ENCODE data around the gene IQGAP1. TPM values are rescaled to one million over a fixed set of nuclear protein-coding genes. Genes with fewer than 3 reads are reported as not detected.

The IQGAP1 gene
- 178 TPM in 2 replicates for total RNA-seq
- long read RNA-seq, partial matches to known transcripts, result 1,529 of 1,573 reads
- long read RNA-seq, other reads (novel, unspliced or antisense), result 39 of 1,573 reads

- peaks cover 40% of the 10 kb centered on the region for H3K4me1 Mint-ChIP-seq (ENCODE audit: unreplicated experiment)
- DNase-seq (ENCODE audit: extremely low spot score, unreplicated experiment), result peak; percentile 98
- TF ChIP-seq CTCF (IDR thresholded peaks at IDR 0.05), result no peak
- peaks cover 27% of the 10 kb centered on the region for H3K36me3 Mint-ChIP-seq (ENCODE audit: unreplicated experiment)
- no peaks in the 10 kb centered on the region for H3K9me3 Mint-ChIP-seq (ENCODE audit: unreplicated experiment)
- peak within 1 kb of the TSS; percentile 93 for H3K27ac Mint-ChIP-seq (ENCODE audit: unreplicated experiment)
- peak within 1 kb of the TSS; percentile 89 for H3K4me3 Mint-ChIP-seq (ENCODE audit: unreplicated experiment)
- no peaks in the 10 kb centered on the region for H3K27me3 Mint-ChIP-seq (ENCODE audit: unreplicated experiment)
Observed at GRCh38 chr15:90387534-90388461, at the start of gene IQGAP1. Gene IQGAP1, plus strand, starts transcription at chr15:90388242. Its CDS starts 100 bp downstream, at chr15:90388342.

GRCh38 chr15:90338532-90338931 is 49.5 kb upstream of the IQGAP1 start:
- no peak overlapping the region for H3K27ac Mint-ChIP-seq (ENCODE audit: unreplicated experiment)
- peaks cover 25% of the 10 kb centered on the region for H3K4me1 Mint-ChIP-seq (ENCODE audit: unreplicated experiment)
- no peak for DNase-seq (ENCODE audit: extremely low spot score, unreplicated experiment)
- no peaks in the 10 kb centered on the region for H3K9me3 Mint-ChIP-seq (ENCODE audit: unreplicated experiment)
- H3K27me3 Mint-ChIP-seq (ENCODE audit: unreplicated experiment), result no peaks in the 10 kb centered on the region
- no peak overlapping the region for H3K4me3 Mint-ChIP-seq (ENCODE audit: unreplicated experiment)
- H3K36me3 Mint-ChIP-seq (ENCODE audit: unreplicated experiment), result no peaks in the 10 kb centered on the region
- no peak for TF ChIP-seq CTCF (IDR thresholded peaks at IDR 0.05)

- no peak for DNase-seq (ENCODE audit: extremely low spot score, unreplicated experiment)
- Mint-ChIP-seq H3K36me3 (ENCODE audit: unreplicated experiment) (no peaks in the 10 kb centered on the region), H3K4me3 (ENCODE audit: unreplicated experiment) (no peak overlapping the region), H3K9me3 (ENCODE audit: unreplicated experiment) (no peaks in the 10 kb centered on the region), H3K4me1 (ENCODE audit: unreplicated experiment) (peaks cover 29% of the 10 kb centered on the region), H3K27ac (ENCODE audit: unreplicated experiment) (no peak overlapping the region), H3K27me3 (ENCODE audit: unreplicated experiment) (no peaks in the 10 kb centered on the region)
- no peak for TF ChIP-seq CTCF (IDR thresholded peaks at IDR 0.05)
Observed at GRCh38 chr15:90340345-90340744, 47.7 kb upstream of the IQGAP1 start.

GRCh38 chr15:90343302-90343790 is 44.7 kb upstream of the IQGAP1 start:
- no peak overlapping the region for H3K4me3 Mint-ChIP-seq (ENCODE audit: unreplicated experiment)
- no peaks in the 10 kb centered on the region for H3K9me3 Mint-ChIP-seq (ENCODE audit: unreplicated experiment)
- H3K36me3 Mint-ChIP-seq (ENCODE audit: unreplicated experiment), result no peaks in the 10 kb centered on the region
- no peak for TF ChIP-seq CTCF (IDR thresholded peaks at IDR 0.05)
- peaks cover 17% of the 10 kb centered on the region for H3K4me1 Mint-ChIP-seq (ENCODE audit: unreplicated experiment)
- no peaks in the 10 kb centered on the region for H3K27me3 Mint-ChIP-seq (ENCODE audit: unreplicated experiment)
- DNase-seq (ENCODE audit: extremely low spot score, unreplicated experiment), result no peak
- H3K27ac Mint-ChIP-seq (ENCODE audit: unreplicated experiment), result peak overlapping the region; percentile 86

- no peak overlapping the region for H3K4me3 Mint-ChIP-seq (ENCODE audit: unreplicated experiment)
- no peaks in the 10 kb centered on the region for H3K36me3 Mint-ChIP-seq (ENCODE audit: unreplicated experiment)
- DNase-seq (ENCODE audit: extremely low spot score, unreplicated experiment), result no peak
- no peaks in the 10 kb centered on the region for H3K27me3 Mint-ChIP-seq (ENCODE audit: unreplicated experiment)
- H3K9me3 Mint-ChIP-seq (ENCODE audit: unreplicated experiment), result no peaks in the 10 kb centered on the region
- H3K4me1 Mint-ChIP-seq (ENCODE audit: unreplicated experiment), result peaks cover 17% of the 10 kb centered on the region
- H3K27ac Mint-ChIP-seq (ENCODE audit: unreplicated experiment), result no peak overlapping the region
- TF ChIP-seq CTCF (IDR thresholded peaks at IDR 0.05), result no peak
Observed at GRCh38 chr15:90344662-90345061, 43.4 kb upstream of the IQGAP1 start.
